HG03442 (cell line): ENCODE data around the gene IREB2.

Experiments
- ATAC-seq: cut with Tn5 transposase; IDR thresholded peaks from one replicate; pipeline ENCODE4 v1.9.1; 2021; ENCODE audit warnings: mild to moderate bottlenecking, moderate library complexity; ENCODE audit not compliant: unreplicated experiment

IREB2 gene

GRCh38 chr15:78540871-78541743 is 103.1 kb downstream of the IREB2 start:
- no peak for ATAC-seq

DNA sequence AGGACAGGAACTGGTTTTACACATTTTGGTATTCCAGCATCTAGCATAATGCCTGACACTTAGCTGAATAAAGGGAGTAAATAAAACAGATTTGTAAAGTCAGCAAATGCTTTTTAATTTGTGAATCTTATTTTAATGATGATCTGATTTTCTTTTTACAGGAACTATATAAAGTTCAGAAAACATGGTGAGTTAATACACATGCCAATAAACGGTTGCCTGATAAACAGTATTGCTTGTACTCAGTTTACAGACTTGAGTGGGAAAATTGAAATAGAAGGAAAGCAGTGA is 103.7 kb downstream of the IREB2 start:
- ATAC-seq: no peak

GRCh38 chr15:78542647-78543046 is 104.6 kb downstream of the IREB2 start:
- ATAC-seq: no peak

GRCh38 chr15:78550194-78550593 is 112.2 kb downstream of the IREB2 start:
- no peak for ATAC-seq

- no peak for ATAC-seq
Measured at GRCh38 chr15:78550815-78551214, 112.8 kb downstream of the IREB2 start.
